DMS 273 (cell line): ENCODE results near the gene ARMC9.
A peak's percentile ranks its signal among the peaks of the same experiment; 100 is the strongest.

ENCODE experiments used
- DNase-seq: peaks from one replicate; lab custom pipeline; 2025; ENCODE audit not compliant: unreplicated experiment; lab: John Stamatoyannopoulos, UW

Gene ARMC9

DNA sequence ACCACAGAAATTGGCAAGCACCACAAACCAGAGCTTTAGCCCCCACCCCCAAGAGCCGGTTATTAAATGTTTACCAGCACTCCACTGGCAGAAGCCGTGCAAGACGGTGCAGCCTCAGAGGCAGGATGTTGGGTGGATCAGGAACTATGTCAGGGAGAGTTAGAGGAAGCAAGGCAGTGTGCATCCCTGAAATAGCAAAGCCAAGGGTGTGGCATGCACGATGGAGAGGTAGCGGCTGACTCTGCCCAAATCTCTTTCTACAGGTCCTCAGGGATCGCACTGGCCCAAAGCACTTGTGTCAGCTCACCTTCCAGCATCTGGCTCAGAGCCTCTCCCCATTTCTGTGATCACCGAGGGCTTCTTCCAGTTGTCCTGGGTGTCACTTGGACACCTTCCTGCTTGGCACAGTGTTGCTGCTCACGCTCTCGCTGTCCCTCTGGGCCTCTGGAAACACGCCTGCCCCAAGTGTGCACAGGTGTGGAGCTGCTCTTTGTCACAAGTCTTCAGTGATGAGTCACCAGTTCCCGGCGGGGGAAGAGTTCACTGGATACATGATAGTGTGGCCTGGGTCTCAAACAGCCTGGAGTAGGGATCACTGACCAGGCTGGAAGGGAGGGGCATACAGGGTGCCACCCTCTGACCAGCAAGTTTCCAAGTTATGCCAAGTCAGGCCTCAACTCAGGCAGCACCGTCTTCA, 179.7 kb downstream of the ARMC9 start:
- no peak for DNase-seq

- DNase-seq, result no peak
Observed at GRCh38 chr2:231379266-231380215, 181.1 kb downstream of the ARMC9 start.

GRCh38 chr2:231380307-231380706, 181.9 kb downstream of the ARMC9 start:
- DNase-seq, result no peak

GRCh38 chr2:231380991-231381847, 182.8 kb downstream of the ARMC9 start:
- DNase-seq, result no peak

GRCh38 chr2:231382116-231382515, 183.7 kb downstream of the ARMC9 start:
- no peak for DNase-seq

- no peak for DNase-seq
Observed at GRCh38 chr2:231383416-231384108, 185.1 kb downstream of the ARMC9 start.

DNA sequence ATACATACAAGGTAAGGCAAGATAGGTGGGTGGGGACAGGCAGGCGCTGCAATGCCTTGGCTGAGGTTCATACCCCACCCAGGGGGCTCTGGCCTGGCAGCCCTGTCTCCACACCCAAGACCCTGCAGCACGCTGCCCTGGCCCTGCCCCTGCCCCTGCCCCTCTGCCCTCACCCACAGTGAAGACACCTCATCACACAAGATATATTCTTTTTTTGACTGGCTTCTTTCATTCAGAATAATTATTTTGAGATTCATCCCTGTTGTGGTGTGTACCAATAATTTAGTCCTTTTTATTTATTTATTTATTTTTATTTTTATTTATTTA, 185.6 kb downstream of the ARMC9 start:
- DNase-seq, result no peak

DNA sequence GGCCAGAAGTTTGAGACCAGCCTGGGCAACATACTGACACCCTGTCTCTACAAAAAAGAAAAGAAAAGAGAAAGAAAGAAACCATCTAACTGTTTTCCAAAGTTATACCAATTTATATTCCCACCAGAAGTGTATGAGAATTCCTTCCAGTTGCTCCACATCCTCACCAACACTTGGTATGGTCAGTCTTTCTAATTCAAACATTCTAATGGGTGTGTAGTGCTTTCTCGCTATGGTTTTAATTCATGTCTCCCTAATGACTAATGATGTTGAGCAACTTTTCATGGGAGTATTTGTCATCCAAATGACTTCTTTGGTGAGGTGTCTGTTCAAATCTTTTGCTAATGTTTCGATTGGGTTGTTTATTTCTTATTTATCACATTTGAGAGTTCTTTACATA, 186.5 kb downstream of the ARMC9 start:
- no peak for DNase-seq

DNA sequence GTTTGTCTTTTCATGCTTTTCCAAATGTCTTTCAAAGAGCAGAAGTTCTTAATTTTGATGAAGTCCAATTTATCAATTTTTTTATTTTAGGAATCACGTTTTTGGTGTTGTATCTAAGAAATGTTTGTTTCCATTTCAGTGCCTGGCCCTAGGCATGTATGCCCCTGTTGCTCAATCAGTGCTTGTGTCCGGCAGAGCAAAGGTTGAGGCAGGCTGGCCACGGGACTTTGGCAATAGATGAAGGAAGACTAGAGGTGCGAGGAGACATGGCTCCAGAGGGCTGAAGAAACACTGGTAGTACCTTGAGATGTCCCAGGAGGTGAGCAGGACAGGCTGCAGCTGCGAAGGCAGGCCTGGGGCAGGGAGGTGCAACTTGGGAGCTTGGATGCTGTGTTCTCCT, 187.0 kb downstream of the ARMC9 start:
- no peak for DNase-seq

- DNase-seq, result no peak
Observed at GRCh38 chr2:231386446-231386845, 188.0 kb downstream of the ARMC9 start.

DNA sequence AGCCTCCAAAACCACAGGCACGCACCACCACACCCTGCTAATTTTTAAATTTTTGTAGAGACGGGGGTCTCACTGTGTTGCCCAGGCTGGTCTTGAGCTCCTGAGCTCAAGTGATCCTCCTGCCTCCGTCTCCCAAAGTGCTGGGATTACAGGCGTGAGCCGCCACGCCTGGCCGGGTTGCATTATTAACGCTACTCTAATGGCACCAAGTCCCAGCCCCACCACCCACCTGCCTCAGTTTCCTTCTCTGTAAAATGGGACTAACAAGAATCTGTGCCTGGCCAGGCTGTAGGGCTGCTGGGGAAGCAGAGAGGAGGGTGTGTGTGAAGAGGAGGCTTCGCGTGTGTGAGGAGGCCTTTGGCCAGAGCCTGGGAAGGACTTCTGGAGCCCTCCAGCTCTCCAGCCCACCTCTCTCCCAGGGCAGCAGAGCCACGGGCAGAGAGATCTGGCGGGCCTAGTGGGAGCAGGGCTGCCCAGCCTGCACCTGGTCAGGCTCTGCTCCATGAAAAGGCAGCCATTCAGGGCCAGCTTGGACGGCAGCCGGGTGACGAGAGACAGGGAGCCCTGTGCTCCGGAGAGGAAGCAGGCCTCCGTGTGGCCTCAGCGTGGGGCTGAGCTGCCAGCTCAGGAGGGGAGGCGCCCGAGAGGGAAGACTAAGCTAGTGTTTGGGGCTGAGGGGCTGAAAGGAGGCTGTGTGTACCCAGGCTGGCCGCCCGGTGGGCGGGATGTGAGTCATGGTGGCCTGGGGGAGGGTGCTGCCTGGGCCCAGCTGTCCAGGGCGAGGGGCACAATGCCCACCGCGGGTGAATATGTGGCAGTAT, 189.7 kb downstream of the ARMC9 start:
- no peak for DNase-seq

- DNase-seq, result no peak
Observed at GRCh38 chr2:231388725-231389346, 190.4 kb downstream of the ARMC9 start.

- no peak for DNase-seq
Observed at GRCh38 chr2:231390667-231391066, 192.2 kb downstream of the ARMC9 start.

DNA sequence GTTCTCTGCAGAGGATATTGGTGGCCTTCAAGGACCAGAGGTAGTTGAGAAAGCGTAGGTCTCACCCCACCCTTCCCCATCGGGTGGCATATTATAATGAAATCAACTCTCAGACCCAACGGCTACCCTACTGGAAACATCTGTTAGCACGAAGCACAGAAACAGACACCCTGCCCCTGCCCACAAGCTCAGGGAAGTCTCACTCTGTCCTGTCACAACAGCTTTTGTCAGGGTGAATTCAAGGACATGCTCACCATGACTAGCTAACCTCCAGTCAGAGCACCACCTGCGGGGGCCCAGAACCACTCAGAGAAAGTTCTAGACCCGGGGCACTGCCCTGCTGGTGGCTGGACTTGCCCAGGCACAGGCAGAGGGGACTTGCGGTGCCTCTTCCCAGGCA, 193.6 kb downstream of the ARMC9 start:
- DNase-seq, result no peak

DNA sequence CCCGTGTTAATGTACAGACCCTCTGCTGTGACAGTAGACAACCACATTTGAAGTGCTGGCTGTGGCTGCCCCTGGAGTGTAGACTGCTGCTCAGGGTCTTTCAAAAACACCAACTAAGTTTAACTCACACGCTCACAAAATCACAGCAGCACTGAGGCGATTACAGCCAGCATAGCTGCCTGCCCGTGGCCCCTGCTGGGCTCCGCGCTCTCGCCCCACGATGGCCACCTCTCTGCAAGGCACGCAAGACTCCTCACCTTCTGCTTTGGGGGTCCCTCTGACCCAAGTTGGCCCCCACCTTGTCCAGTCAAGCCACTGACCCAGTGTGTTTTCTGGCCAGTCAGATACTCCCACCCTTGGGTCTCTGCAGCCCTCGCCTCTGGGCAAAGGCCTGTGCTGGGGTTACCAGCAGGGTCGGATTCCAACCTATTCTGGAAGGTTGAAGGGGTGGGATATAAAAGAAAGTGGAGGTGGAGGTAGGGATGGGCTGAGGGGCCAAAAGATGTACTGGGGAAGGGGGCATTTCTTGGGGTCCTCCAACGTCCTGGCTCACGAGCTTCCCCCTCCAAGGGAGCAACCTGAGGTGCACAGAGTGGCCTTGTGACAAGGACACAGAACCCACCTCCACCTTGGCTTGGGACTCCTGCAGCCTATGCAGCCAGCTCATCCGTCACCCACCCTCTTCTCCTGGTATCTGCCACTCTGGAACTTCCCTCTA, 194.2 kb downstream of the ARMC9 start:
- DNase-seq, result no peak

GRCh38 chr2:231393149-231394131, 195.0 kb downstream of the ARMC9 start:
- peak; percentile 17 for DNase-seq

DNA sequence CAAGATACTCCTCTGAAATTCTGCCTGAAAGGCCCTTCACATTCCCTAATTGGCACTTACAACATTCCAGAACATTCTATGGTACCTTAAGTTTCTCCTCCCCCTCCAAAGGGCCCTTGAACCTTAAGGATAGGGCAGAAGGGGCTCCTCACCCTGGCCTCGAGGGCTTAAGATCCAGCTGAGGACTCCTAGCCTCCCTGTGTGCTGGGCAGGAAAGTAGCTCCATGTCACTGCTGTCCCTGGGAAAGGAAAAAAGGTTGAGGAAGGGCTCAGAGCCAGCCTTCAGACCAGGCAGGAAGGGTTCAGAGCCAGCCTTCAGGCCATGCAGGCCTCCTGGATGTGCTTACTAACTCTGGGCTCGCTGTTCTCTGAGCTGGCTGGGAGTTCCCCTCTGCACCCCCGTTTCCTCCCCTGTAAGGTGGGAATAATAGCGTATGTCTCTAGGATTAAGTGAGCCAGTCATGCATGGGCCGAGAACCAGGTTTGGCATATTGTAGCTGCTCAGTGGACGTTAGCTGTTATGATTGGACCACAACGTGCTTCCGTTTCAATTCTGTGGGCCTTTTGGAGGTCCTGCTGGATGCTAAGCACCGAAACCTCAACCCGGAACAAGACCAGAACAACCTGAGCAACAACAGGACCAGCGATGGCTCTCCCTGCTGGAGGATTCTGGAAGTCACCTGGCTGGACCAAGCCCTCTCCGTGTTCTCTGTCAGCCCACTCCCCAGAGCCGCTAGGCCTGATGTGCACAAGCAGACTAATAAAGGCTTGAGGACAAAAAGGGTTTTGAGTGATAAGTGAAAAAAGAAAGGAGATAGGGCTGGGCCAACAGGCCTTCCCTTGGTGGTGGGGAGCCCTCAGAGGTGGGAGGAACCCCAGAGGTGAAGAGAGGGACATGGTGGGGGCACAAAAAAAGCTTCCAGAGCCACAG, 196.0 kb downstream of the ARMC9 start:
- DNase-seq, result peak; percentile 37
